ENCODE results near the gene LIN52.

Gene LIN52

GRCh38 chr14:74190927-74191575, 106.3 kb downstream of the LIN52 start:
- no peaks in the 10 kb centered on the region for H3K4me1 ChIP-seq (ENCODE audit: control insufficient read depth, insufficient read depth, low read length)
- H3K4me3 ChIP-seq (ENCODE audit: low read depth, low read length), result no peak overlapping the region
- H3K9me3 ChIP-seq (ENCODE audit: control insufficient read depth, insufficient read depth, low read depth, low read length), result no peaks in the 10 kb centered on the region
- H3K36me3 ChIP-seq (ENCODE audit: control insufficient read depth, insufficient read depth, low read length), result 0 out of 2 replicates have a peak, but pooled peaks cover 3% of the 10 kb centered on the region
- no peak overlapping the region for H3K27ac ChIP-seq (ENCODE audit: low read depth, low read length)
- H3K9ac ChIP-seq (ENCODE audit: low read length), result no peak overlapping the region
- H3K27me3 ChIP-seq (ENCODE audit: control insufficient read depth, insufficient read depth, low read length), result no peaks in the 10 kb centered on the region

- Histone ChIP-seq H3K27ac (ENCODE audit: low read depth, low read length) (no peak overlapping the region), H3K4me1 (ENCODE audit: control insufficient read depth, insufficient read depth, low read length) (no peaks in the 10 kb centered on the region), H3K4me3 (ENCODE audit: low read depth, low read length) (no peak overlapping the region), H3K27me3 (ENCODE audit: control insufficient read depth, insufficient read depth, low read length) (no peaks in the 10 kb centered on the region), H3K36me3 (ENCODE audit: control insufficient read depth, insufficient read depth, low read length) (peaks cover 10% of the 10 kb centered on the region; the same call in 1 of the 2 replicates), H3K9ac (ENCODE audit: low read length) (no peak overlapping the region), H3K9me3 (ENCODE audit: control insufficient read depth, insufficient read depth, low read depth, low read length) (no peaks in the 10 kb centered on the region)
Measured at GRCh38 chr14:74194506-74195274, 109.9 kb downstream of the LIN52 start.

GRCh38 chr14:74195623-74196022, 110.9 kb downstream of the LIN52 start:
- H3K27ac ChIP-seq (ENCODE audit: low read depth, low read length), result no peak overlapping the region
- no peaks in the 10 kb centered on the region for H3K9me3 ChIP-seq (ENCODE audit: control insufficient read depth, insufficient read depth, low read depth, low read length)
- no peaks in the 10 kb centered on the region for H3K27me3 ChIP-seq (ENCODE audit: control insufficient read depth, insufficient read depth, low read length)
- no peak overlapping the region for H3K4me3 ChIP-seq (ENCODE audit: low read depth, low read length)
- H3K9ac ChIP-seq (ENCODE audit: low read length), result no peak overlapping the region
- no peaks in the 10 kb centered on the region for H3K4me1 ChIP-seq (ENCODE audit: control insufficient read depth, insufficient read depth, low read length)
- H3K36me3 ChIP-seq (ENCODE audit: control insufficient read depth, insufficient read depth, low read length), result peaks cover 10% of the 10 kb centered on the region; the same call in 1 of the 2 replicates

GRCh38 chr14:74198441-74199234, 113.9 kb downstream of the LIN52 start:
- Histone ChIP-seq H3K27me3 (ENCODE audit: control insufficient read depth, insufficient read depth, low read length) (no peaks in the 10 kb centered on the region), H3K27ac (ENCODE audit: low read depth, low read length) (no peak overlapping the region), H3K9me3 (ENCODE audit: control insufficient read depth, insufficient read depth, low read depth, low read length) (no peaks in the 10 kb centered on the region), H3K36me3 (ENCODE audit: control insufficient read depth, insufficient read depth, low read length) (peaks cover 19% of the 10 kb centered on the region; the same call in 1 of the 2 replicates), H3K9ac (ENCODE audit: low read length) (no peak overlapping the region), H3K4me3 (ENCODE audit: low read depth, low read length) (no peak overlapping the region), H3K4me1 (ENCODE audit: control insufficient read depth, insufficient read depth, low read length) (no peaks in the 10 kb centered on the region)

- Histone ChIP-seq H3K9ac (ENCODE audit: low read length) (no peak overlapping the region), H3K4me3 (ENCODE audit: low read depth, low read length) (no peak overlapping the region), H3K36me3 (ENCODE audit: control insufficient read depth, insufficient read depth, low read length) (peaks cover 19% of the 10 kb centered on the region; the same call in 1 of the 2 replicates), H3K27ac (ENCODE audit: low read depth, low read length) (no peak overlapping the region), H3K27me3 (ENCODE audit: control insufficient read depth, insufficient read depth, low read length) (no peaks in the 10 kb centered on the region), H3K4me1 (ENCODE audit: control insufficient read depth, insufficient read depth, low read length) (no peaks in the 10 kb centered on the region), H3K9me3 (ENCODE audit: control insufficient read depth, insufficient read depth, low read depth, low read length) (no peaks in the 10 kb centered on the region)
Measured at GRCh38 chr14:74202113-74202512, 117.4 kb downstream of the LIN52 start.

GRCh38 chr14:74203639-74204038, 118.9 kb downstream of the LIN52 start:
- no peak overlapping the region for H3K27ac ChIP-seq (ENCODE audit: low read depth, low read length)
- no peaks in the 10 kb centered on the region for H3K27me3 ChIP-seq (ENCODE audit: control insufficient read depth, insufficient read depth, low read length)
- no peak overlapping the region for H3K4me3 ChIP-seq (ENCODE audit: low read depth, low read length)
- no peaks in the 10 kb centered on the region for H3K9me3 ChIP-seq (ENCODE audit: control insufficient read depth, insufficient read depth, low read depth, low read length)
- H3K36me3 ChIP-seq (ENCODE audit: control insufficient read depth, insufficient read depth, low read length), result peaks cover 19% of the 10 kb centered on the region; the same call in 1 of the 2 replicates
- no peak overlapping the region for H3K9ac ChIP-seq (ENCODE audit: low read length)
- H3K4me1 ChIP-seq (ENCODE audit: control insufficient read depth, insufficient read depth, low read length), result no peaks in the 10 kb centered on the region

GRCh38 chr14:74204491-74204890, 119.7 kb downstream of the LIN52 start:
- H3K9ac ChIP-seq (ENCODE audit: low read length), result no peak overlapping the region
- H3K9me3 ChIP-seq (ENCODE audit: control insufficient read depth, insufficient read depth, low read depth, low read length), result no peaks in the 10 kb centered on the region
- no peaks in the 10 kb centered on the region for H3K4me1 ChIP-seq (ENCODE audit: control insufficient read depth, insufficient read depth, low read length)
- H3K27me3 ChIP-seq (ENCODE audit: control insufficient read depth, insufficient read depth, low read length), result no peaks in the 10 kb centered on the region
- peaks cover 11% of the 10 kb centered on the region; the same call in 1 of the 2 replicates for H3K36me3 ChIP-seq (ENCODE audit: control insufficient read depth, insufficient read depth, low read length)
- no peak overlapping the region for H3K27ac ChIP-seq (ENCODE audit: low read depth, low read length)
- no peak overlapping the region for H3K4me3 ChIP-seq (ENCODE audit: low read depth, low read length)

- Histone ChIP-seq H3K4me1 (ENCODE audit: control insufficient read depth, insufficient read depth, low read length) (no peaks in the 10 kb centered on the region), H3K36me3 (ENCODE audit: control insufficient read depth, insufficient read depth, low read length) (peaks cover 11% of the 10 kb centered on the region; the same call in 1 of the 2 replicates), H3K9me3 (ENCODE audit: control insufficient read depth, insufficient read depth, low read depth, low read length) (no peaks in the 10 kb centered on the region), H3K27me3 (ENCODE audit: control insufficient read depth, insufficient read depth, low read length) (no peaks in the 10 kb centered on the region), H3K4me3 (ENCODE audit: low read depth, low read length) (no peak overlapping the region), H3K27ac (ENCODE audit: low read depth, low read length) (no peak overlapping the region), H3K9ac (ENCODE audit: low read length) (no peak overlapping the region)
Measured at GRCh38 chr14:74205882-74206281, 121.1 kb downstream of the LIN52 start.

- no peak overlapping the region for H3K27ac ChIP-seq (ENCODE audit: low read depth, low read length)
- H3K27me3 ChIP-seq (ENCODE audit: control insufficient read depth, insufficient read depth, low read length), result no peaks in the 10 kb centered on the region
- no peaks in the 10 kb centered on the region for H3K9me3 ChIP-seq (ENCODE audit: control insufficient read depth, insufficient read depth, low read depth, low read length)
- no peaks in the 10 kb centered on the region for H3K4me1 ChIP-seq (ENCODE audit: control insufficient read depth, insufficient read depth, low read length)
- H3K9ac ChIP-seq (ENCODE audit: low read length), result no peak overlapping the region
- no peak overlapping the region for H3K4me3 ChIP-seq (ENCODE audit: low read depth, low read length)
- peaks cover 5% of the 10 kb centered on the region; the same call in 1 of the 2 replicates for H3K36me3 ChIP-seq (ENCODE audit: control insufficient read depth, insufficient read depth, low read length)
Measured at GRCh38 chr14:74207943-74208342, 123.2 kb downstream of the LIN52 start.

- no peak overlapping the region for H3K27ac ChIP-seq (ENCODE audit: low read depth, low read length)
- H3K4me1 ChIP-seq (ENCODE audit: control insufficient read depth, insufficient read depth, low read length), result no peaks in the 10 kb centered on the region
- H3K36me3 ChIP-seq (ENCODE audit: control insufficient read depth, insufficient read depth, low read length), result no peaks in the 10 kb centered on the region
- no peaks in the 10 kb centered on the region for H3K9me3 ChIP-seq (ENCODE audit: control insufficient read depth, insufficient read depth, low read depth, low read length)
- no peaks in the 10 kb centered on the region for H3K27me3 ChIP-seq (ENCODE audit: control insufficient read depth, insufficient read depth, low read length)
- no peak overlapping the region for H3K4me3 ChIP-seq (ENCODE audit: low read depth, low read length)
- H3K9ac ChIP-seq (ENCODE audit: low read length), result no peak overlapping the region
Measured at GRCh38 chr14:74208642-74209041, 123.9 kb downstream of the LIN52 start.

Measured in HUES6 (cell line).